ENCODE data around the gene CHRDL2. TPM values are rescaled to one million over a fixed set of nuclear protein-coding genes. Genes with fewer than 3 reads are reported as not detected.

Gene CHRDL2
- total RNA-seq, 1 experiment from 2014 or later: not detected

- intact Hi-C loops (cut with micrococcal nuclease; ENCODE audit: unreplicated experiment): no loop called here
- Mint-ChIP-seq H3K27me3 (ENCODE audit: unreplicated experiment) (no peaks in the 10 kb centered on the region), H3K36me3 (ENCODE audit: insufficient read depth, unreplicated experiment) (no peaks in the 10 kb centered on the region), H3K9me3 (ENCODE audit: low read depth, unreplicated experiment) (no peaks in the 10 kb centered on the region), H3K4me1 (ENCODE audit: low read depth, unreplicated experiment) (peaks cover 37% of the 10 kb centered on the region), H3K27ac (ENCODE audit: unreplicated experiment) (no peak overlapping the region), H3K4me3 (ENCODE audit: low read depth, unreplicated experiment) (no peak overlapping the region)
- CTCF ChIA-PET: no interaction called here
- BruUV-seq (replicated peaks): no TSS peak
- no peak for DNase-seq
- TF ChIP-seq CTCF (IDR thresholded peaks at IDR 0.05; ENCODE audit: unreplicated experiment): no peak
Measured at GRCh38 chr11:74777038-74777437, 45.8 kb upstream of the CHRDL2 start.

GRCh38 chr11:74776546-74776945 is 45.3 kb upstream of the CHRDL2 start:
- H3K4me1 Mint-ChIP-seq (ENCODE audit: low read depth, unreplicated experiment): peaks cover 37% of the 10 kb centered on the region
- no TSS peak for BruUV-seq (replicated peaks)
- no peak for TF ChIP-seq CTCF (IDR thresholded peaks at IDR 0.05; ENCODE audit: unreplicated experiment)
- no peak overlapping the region for H3K27ac Mint-ChIP-seq (ENCODE audit: unreplicated experiment)
- intact Hi-C loops (cut with micrococcal nuclease; ENCODE audit: unreplicated experiment): no loop called here
- CTCF ChIA-PET: interaction anchor here (0.6 kb wide), 1 partner anchor 64 kb away, joined by 3 read pairs; no protein-coding TSS in a partner anchor
- DNase-seq: no peak
- no peaks in the 10 kb centered on the region for H3K9me3 Mint-ChIP-seq (ENCODE audit: low read depth, unreplicated experiment)
- H3K36me3 Mint-ChIP-seq (ENCODE audit: insufficient read depth, unreplicated experiment): no peaks in the 10 kb centered on the region
- no peak overlapping the region for H3K4me3 Mint-ChIP-seq (ENCODE audit: low read depth, unreplicated experiment)
- H3K27me3 Mint-ChIP-seq (ENCODE audit: unreplicated experiment): no peaks in the 10 kb centered on the region

- Mint-ChIP-seq H3K27me3 (ENCODE audit: unreplicated experiment) (no peaks in the 10 kb centered on the region), H3K36me3 (ENCODE audit: insufficient read depth, unreplicated experiment) (no peaks in the 10 kb centered on the region), H3K4me3 (ENCODE audit: low read depth, unreplicated experiment) (no peak overlapping the region), H3K27ac (ENCODE audit: unreplicated experiment) (no peak overlapping the region), H3K4me1 (ENCODE audit: low read depth, unreplicated experiment) (peaks cover 37% of the 10 kb centered on the region), H3K9me3 (ENCODE audit: low read depth, unreplicated experiment) (no peaks in the 10 kb centered on the region)
- BruUV-seq (replicated peaks): no TSS peak
- intact Hi-C loops (cut with micrococcal nuclease; ENCODE audit: unreplicated experiment): no loop called here
- TF ChIP-seq CTCF (IDR thresholded peaks at IDR 0.05; ENCODE audit: unreplicated experiment): no peak
- no peak for DNase-seq
- CTCF ChIA-PET: interaction anchor here (0.6 to 0.7 kb wide), 2 partner anchors 63 to 70 kb away, joined by 3 to 5 read pairs; no protein-coding TSS in a partner anchor
Measured at GRCh38 chr11:74775762-74776161, 44.5 kb upstream of the CHRDL2 start.

- H3K4me3 Mint-ChIP-seq (ENCODE audit: low read depth, unreplicated experiment): no peak overlapping the region
- CTCF ChIA-PET: interaction anchor here (1.0 kb wide), 1 partner anchor 40 kb away, joined by 3 read pairs; no protein-coding TSS in a partner anchor
- no peak for TF ChIP-seq CTCF (IDR thresholded peaks at IDR 0.05; ENCODE audit: unreplicated experiment)
- peaks cover 46% of the 10 kb centered on the region for H3K4me1 Mint-ChIP-seq (ENCODE audit: low read depth, unreplicated experiment)
- DNase-seq: no peak
- BruUV-seq (replicated peaks): no TSS peak
- no peaks in the 10 kb centered on the region for H3K36me3 Mint-ChIP-seq (ENCODE audit: insufficient read depth, unreplicated experiment)
- no peaks in the 10 kb centered on the region for H3K9me3 Mint-ChIP-seq (ENCODE audit: low read depth, unreplicated experiment)
- no peak overlapping the region for H3K27ac Mint-ChIP-seq (ENCODE audit: unreplicated experiment)
- intact Hi-C loops (cut with micrococcal nuclease; ENCODE audit: unreplicated experiment): no loop called here
- H3K27me3 Mint-ChIP-seq (ENCODE audit: unreplicated experiment): no peaks in the 10 kb centered on the region
Measured at GRCh38 chr11:74773476-74773875, 42.2 kb upstream of the CHRDL2 start.
